HepG2 (cell line): ENCODE results near the gene CAPN9. TPM values are rescaled to one million over a fixed set of nuclear protein-coding genes. Genes with fewer than 3 reads are reported as not detected.

Experiments
- ARHGAP35 ChIP-seq: sonication (generic); formaldehyde crosslinking; IDR thresholded peaks from 2 replicates; pipeline ENCODE4 v1.9.0; 2022; ENCODE audit warnings: mild to moderate bottlenecking, inconsistent platforms, moderate library complexity, missing genetic modification reagents, borderline replicate concordance
- EED ChIP-seq: sonication (generic); formaldehyde crosslinking; IDR thresholded peaks from 2 replicates; pipeline ENCODE4 v1.5.0; 2020; ENCODE audit warnings: mild to moderate bottlenecking, missing genetic modification reagents
- GLI4 ChIP-seq: sonication (generic); formaldehyde crosslinking; IDR thresholded peaks from 2 replicates; pipeline ENCODE4 v1.5.1; 2020; ENCODE audit warnings: missing genetic modification reagents, mild to moderate bottlenecking, moderate library complexity, borderline replicate concordance
- KDM5A ChIP-seq: fragments of 200-600 bp; sonication (generic); IDR thresholded peaks from 2 replicates; pipeline ENCODE4 v1.7.0; 2018; ENCODE audit warnings: antibody characterized with exemption, mild to moderate bottlenecking, low read length, borderline replicate concordance
- NR2F2 ChIP-seq: IDR thresholded peaks from 2 replicates; pipeline ENCODE4 v1.6.1; 2012; ENCODE audit warnings: low read depth, inconsistent platforms, borderline replicate concordance
- POLR2AphosphoS5 ChIP-seq: IDR thresholded peaks from 2 replicates; pipeline ENCODE4 v1.6.1; 2012; ENCODE audit warnings: low read depth, low read length
- POLR2G ChIP-seq: fragments of 200-400 bp; formaldehyde crosslinking; IDR thresholded peaks from 2 replicates; pipeline ENCODE4 v1.6.1; 2018; ENCODE audit warnings: mild to moderate bottlenecking, low read depth, low read length, moderate library complexity
- STAT5B ChIP-seq: sonication (generic); formaldehyde crosslinking; IDR thresholded peaks from 2 replicates; pipeline ENCODE4 v1.4.0; 2020; ENCODE audit warnings: missing genetic modification reagents
- YEATS4 ChIP-seq: sonication (generic); formaldehyde crosslinking; IDR thresholded peaks from 2 replicates; pipeline ENCODE4 v1.4.0; 2020; ENCODE audit warnings: missing genetic modification reagents, borderline replicate concordance
- ZBTB7A ChIP-seq: sonication (generic); formaldehyde crosslinking; IDR thresholded peaks from 2 replicates; pipeline ENCODE4 v1.8.0; 2022; ENCODE audit warnings: mild to moderate bottlenecking, missing genetic modification reagents
- ZNF224 ChIP-seq: sonication (generic); formaldehyde crosslinking; IDR thresholded peaks from 2 replicates; pipeline ENCODE4 v1.5.0; 2020; ENCODE audit warnings: mild to moderate bottlenecking, missing genetic modification reagents
- ZNF264 ChIP-seq: sonication (generic); formaldehyde crosslinking; IDR thresholded peaks from 2 replicates; pipeline ENCODE4 v1.4.0; 2020; ENCODE audit warnings: missing genetic modification reagents
- ZNF496 ChIP-seq: sonication (generic); formaldehyde crosslinking; IDR thresholded peaks from 2 replicates; pipeline ENCODE4 v1.8.1; 2023; ENCODE audit warnings: mild to moderate bottlenecking, moderate library complexity, missing genetic modification reagents; ENCODE audit not compliant: insufficient replicate concordance
- ZNF567 ChIP-seq: sonication (generic); formaldehyde crosslinking; IDR thresholded peaks from 2 replicates; pipeline ENCODE4 v1.8.1; 2023; ENCODE audit warnings: mild to moderate bottlenecking, missing genetic modification reagents, borderline replicate concordance
- ZNF766 ChIP-seq: sonication (generic); formaldehyde crosslinking; IDR thresholded peaks from 2 replicates; pipeline ENCODE4 v1.5.0; 2020; ENCODE audit warnings: missing genetic modification reagents, borderline replicate concordance
- polyA plus RNA-seq, 8 experiments: library from polyadenylated mRNA; depleted of rRNA in 3 of 8; stranded (reverse) in 7 of 8; unstranded in 1 of 8; fragments of >200 nt; fragmentation: Illumina TruSeq in 4 of 8; extraction: Trizol in 4 of 8; gene quantifications; 2 replicates each; pipeline versions ENCODE4 v1.2.1 to v1.2.3, GENCODE V29; 2011 to 2016; ENCODE audit warnings: low read depth in 4 of 8, missing spikeins in 1 of 8, mixed read lengths in 1 of 8; ENCODE audit not compliant: insufficient read depth in 1 of 8
- total RNA-seq, 5 experiments: library from RNA; depleted of rRNA; stranded (reverse); fragments of >200 nt; fragmentation: Illumina TruSeq; extraction: Trizol; gene quantifications; 2 replicates each; pipeline ENCODE4 v1.2.3, GENCODE V29; 2016; ENCODE audit warnings: low read depth in 1 of 5
- TF ChIP-seq, protein P1 (sequence below): IDR thresholded peaks from 2 replicates; pipeline ENCODE4 v1.6.1; 2016; ENCODE audit warnings: missing compliant biosample characterization, missing genetic modification reagents, borderline replicate concordance
- TF ChIP-seq, protein P2 (sequence below): sonication (generic); formaldehyde crosslinking; IDR thresholded peaks from 2 replicates; pipeline ENCODE4 v1.4.0; 2020; ENCODE audit warnings: missing genetic modification reagents
- TF ChIP-seq, protein P3 (sequence below): sonication (generic); formaldehyde crosslinking; IDR thresholded peaks from 2 replicates; pipeline ENCODE4 v1.8.1; 2023; ENCODE audit warnings: missing genetic modification reagents, inconsistent platforms, borderline replicate concordance
- TF ChIP-seq, protein P4 (sequence below): sonication (generic); formaldehyde crosslinking; IDR thresholded peaks from 2 replicates; pipeline ENCODE4 v1.4.0; 2020; ENCODE audit warnings: missing genetic modification reagents
- TF ChIP-seq, protein P5 (sequence below): IDR thresholded peaks from 2 replicates; pipeline ENCODE4 v1.6.1; 2016; ENCODE audit warnings: missing compliant biosample characterization, missing genetic modification reagents, borderline replicate concordance

Gene CAPN9
- total and polyA plus RNA-seq, 2 of the 13 experiments (the other 11 are each of a cell fraction or from before 2014, with no cell fraction given) = 0.04 to 0.31 TPM

DNA sequence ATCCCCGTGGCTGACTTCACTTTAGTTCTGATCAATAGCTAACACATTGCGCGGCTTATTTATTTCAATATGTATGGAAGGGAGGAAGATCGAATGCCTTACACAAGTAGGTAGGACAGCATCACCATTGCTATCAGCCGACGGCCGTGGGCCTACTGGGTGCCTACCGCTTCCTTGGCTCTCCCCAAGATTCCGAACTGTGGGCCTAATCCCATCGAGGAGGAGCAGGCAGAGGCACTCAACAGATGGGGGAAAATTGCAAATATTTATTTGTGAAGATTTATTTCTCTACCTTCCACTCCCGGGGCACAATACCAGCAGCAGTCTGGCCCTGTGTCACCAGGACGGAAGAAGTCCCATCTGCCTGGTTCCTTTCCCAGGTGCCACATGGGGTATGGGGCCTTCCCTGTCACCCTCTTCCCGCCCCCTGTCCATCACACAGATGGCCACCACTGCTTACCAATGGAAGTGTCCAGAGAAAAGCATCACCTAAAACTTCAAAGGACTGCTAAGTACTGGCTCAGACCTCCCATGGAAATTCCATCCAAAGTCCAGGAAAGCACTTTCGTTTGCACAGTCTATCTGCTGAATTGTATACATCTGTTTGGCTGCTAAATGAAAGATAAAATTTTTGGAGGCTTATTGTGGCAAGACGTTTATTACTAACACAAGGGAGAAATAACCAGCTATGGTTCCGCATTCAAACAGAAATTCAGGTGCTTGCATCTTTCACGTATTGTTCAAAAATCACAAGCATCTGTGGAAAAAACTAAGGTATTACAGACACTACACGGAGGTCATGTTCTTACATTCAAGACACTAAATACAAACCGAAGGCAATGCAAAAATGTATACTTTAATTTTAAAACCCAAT lies 45.1 kb upstream of the CAPN9 start (continued):
- TF ChIP-seq GLI4 (CRISPR knock-in tag) = no peak
- TF ChIP-seq, protein P1, sequence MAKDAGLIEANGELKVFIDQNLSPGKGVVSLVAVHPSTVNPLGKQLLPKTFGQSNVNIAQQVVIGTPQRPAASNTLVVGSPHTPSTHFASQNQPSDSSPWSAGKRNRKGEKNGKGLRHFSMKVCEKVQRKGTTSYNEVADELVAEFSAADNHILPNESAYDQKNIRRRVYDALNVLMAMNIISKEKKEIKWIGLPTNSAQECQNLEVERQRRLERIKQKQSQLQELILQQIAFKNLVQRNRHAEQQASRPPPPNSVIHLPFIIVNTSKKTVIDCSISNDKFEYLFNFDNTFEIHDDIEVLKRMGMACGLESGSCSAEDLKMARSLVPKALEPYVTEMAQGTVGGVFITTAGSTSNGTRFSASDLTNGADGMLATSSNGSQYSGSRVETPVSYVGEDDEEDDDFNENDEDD (CRISPR knock-in tag) = peak; percentile 64; the same call in 1 of the 2 replicates
- 0 out of 2 replicates have a peak, but pooled peaks have one; percentile 29 for TF ChIP-seq ZNF766
- TF ChIP-seq, protein P2, sequence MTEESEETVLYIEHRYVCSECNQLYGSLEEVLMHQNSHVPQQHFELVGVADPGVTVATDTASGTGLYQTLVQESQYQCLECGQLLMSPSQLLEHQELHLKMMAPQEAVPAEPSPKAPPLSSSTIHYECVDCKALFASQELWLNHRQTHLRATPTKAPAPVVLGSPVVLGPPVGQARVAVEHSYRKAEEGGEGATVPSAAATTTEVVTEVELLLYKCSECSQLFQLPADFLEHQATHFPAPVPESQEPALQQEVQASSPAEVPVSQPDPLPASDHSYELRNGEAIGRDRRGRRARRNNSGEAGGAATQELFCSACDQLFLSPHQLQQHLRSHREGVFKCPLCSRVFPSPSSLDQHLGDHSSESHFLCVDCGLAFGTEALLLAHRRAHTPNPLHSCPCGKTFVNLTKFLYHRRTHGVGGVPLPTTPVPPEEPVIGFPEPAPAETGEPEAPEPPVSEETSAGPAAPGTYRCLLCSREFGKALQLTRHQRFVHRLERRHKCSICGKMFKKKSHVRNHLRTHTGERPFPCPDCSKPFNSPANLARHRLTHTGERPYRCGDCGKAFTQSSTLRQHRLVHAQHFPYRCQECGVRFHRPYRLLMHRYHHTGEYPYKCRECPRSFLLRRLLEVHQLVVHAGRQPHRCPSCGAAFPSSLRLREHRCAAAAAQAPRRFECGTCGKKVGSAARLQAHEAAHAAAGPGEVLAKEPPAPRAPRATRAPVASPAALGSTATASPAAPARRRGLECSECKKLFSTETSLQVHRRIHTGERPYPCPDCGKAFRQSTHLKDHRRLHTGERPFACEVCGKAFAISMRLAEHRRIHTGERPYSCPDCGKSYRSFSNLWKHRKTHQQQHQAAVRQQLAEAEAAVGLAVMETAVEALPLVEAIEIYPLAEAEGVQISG = 0 out of 2 replicates have a peak, but pooled peaks have one; percentile 34
- TF ChIP-seq EED (CRISPR knock-in tag) = 0 out of 2 replicates have a peak, but pooled peaks have one; percentile 45
- no peak for TF ChIP-seq POLR2G
- TF ChIP-seq, protein P3, sequence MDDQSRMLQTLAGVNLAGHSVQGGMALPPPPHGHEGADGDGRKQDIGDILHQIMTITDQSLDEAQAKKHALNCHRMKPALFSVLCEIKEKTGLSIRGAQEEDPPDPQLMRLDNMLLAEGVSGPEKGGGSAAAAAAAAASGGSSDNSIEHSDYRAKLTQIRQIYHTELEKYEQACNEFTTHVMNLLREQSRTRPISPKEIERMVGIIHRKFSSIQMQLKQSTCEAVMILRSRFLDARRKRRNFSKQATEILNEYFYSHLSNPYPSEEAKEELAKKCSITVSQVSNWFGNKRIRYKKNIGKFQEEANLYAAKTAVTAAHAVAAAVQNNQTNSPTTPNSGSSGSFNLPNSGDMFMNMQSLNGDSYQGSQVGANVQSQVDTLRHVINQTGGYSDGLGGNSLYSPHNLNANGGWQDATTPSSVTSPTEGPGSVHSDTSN (CRISPR knock-in tag) = peak; percentile 81; the same call in 1 of the 2 replicates
- TF ChIP-seq POLR2AphosphoS5 = 0 out of 2 replicates have a peak, but pooled peaks have one; percentile 43
- TF ChIP-seq KDM5A = no peak
- TF ChIP-seq ZNF496 = no peak
- TF ChIP-seq, protein P4, sequence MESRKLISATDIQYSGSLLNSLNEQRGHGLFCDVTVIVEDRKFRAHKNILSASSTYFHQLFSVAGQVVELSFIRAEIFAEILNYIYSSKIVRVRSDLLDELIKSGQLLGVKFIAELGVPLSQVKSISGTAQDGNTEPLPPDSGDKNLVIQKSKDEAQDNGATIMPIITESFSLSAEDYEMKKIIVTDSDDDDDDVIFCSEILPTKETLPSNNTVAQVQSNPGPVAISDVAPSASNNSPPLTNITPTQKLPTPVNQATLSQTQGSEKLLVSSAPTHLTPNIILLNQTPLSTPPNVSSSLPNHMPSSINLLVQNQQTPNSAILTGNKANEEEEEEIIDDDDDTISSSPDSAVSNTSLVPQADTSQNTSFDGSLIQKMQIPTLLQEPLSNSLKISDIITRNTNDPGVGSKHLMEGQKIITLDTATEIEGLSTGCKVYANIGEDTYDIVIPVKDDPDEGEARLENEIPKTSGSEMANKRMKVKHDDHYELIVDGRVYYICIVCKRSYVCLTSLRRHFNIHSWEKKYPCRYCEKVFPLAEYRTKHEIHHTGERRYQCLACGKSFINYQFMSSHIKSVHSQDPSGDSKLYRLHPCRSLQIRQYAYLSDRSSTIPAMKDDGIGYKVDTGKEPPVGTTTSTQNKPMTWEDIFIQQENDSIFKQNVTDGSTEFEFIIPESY (CRISPR knock-in tag) = no peak
- TF ChIP-seq, protein P5, sequence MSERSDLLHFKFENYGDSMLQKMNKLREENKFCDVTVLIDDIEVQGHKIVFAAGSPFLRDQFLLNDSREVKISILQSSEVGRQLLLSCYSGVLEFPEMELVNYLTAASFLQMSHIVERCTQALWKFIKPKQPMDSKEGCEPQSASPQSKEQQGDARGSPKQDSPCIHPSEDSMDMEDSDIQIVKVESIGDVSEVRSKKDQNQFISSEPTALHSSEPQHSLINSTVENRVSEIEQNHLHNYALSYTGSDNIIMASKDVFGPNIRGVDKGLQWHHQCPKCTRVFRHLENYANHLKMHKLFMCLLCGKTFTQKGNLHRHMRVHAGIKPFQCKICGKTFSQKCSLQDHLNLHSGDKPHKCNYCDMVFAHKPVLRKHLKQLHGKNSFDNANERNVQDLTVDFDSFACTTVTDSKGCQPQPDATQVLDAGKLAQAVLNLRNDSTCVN (CRISPR knock-in tag) = no peak
- TF ChIP-seq ZNF264 = no peak
- no peak for TF ChIP-seq NR2F2
- TF ChIP-seq STAT5B (CRISPR knock-in tag) = no peak
- TF ChIP-seq ZNF567 = no peak
- no peak for TF ChIP-seq ZNF224
- no peak for TF ChIP-seq ZBTB7A
- no peak for TF ChIP-seq YEATS4 (CRISPR knock-in tag)
- TF ChIP-seq ARHGAP35 = no peak
